Measurements from ENCODE around the gene TSPAN9.
"Not testable (repeated sequence)": the region's sequence is repeated elsewhere in the genome, so short reads cannot be mapped to it uniquely, and the experiment has no call there.

TSPAN9 gene

GRCh38 chr12:3061501-3062215 is 15.5 kb upstream of the TSPAN9 start:
- Histone ChIP-seq H3K9me3 (ENCODE audit: severe bottlenecking) (peaks cover 4% of the 10 kb centered on the region), H3K36me3 (ENCODE audit: low read depth) (no peaks in the 10 kb centered on the region), H3K27ac (ENCODE audit: poor library complexity, severe bottlenecking) (no peak overlapping the region), H3K4me3 (ENCODE audit: severe bottlenecking) (no peak overlapping the region), H3K4me1 (ENCODE audit: insufficient read depth, poor library complexity, severe bottlenecking) (peaks cover 4% of the 10 kb centered on the region), H3K27me3 (ENCODE audit: insufficient read depth, poor library complexity, severe bottlenecking) (peaks cover 4% of the 10 kb centered on the region)
- DNase-seq (ENCODE audit: low spot score) = no peak
- ATAC-seq (ENCODE audit: low read depth) = peak; percentile 27
- TF ChIP-seq CTCF (IDR thresholded peaks at IDR 0.05; ENCODE audit: poor library complexity, severe bottlenecking) = no peak

GRCh38 chr12:3065300-3065699 is 11.9 kb upstream of the TSPAN9 start:
- H3K36me3 ChIP-seq (ENCODE audit: low read depth) = no peaks in the 10 kb centered on the region
- no peak overlapping the region for H3K4me3 ChIP-seq (ENCODE audit: severe bottlenecking)
- peaks cover 4% of the 10 kb centered on the region for H3K4me1 ChIP-seq (ENCODE audit: insufficient read depth, poor library complexity, severe bottlenecking)
- peaks cover 4% of the 10 kb centered on the region for H3K9me3 ChIP-seq (ENCODE audit: severe bottlenecking)
- DNase-seq (ENCODE audit: low spot score) (no peak), ATAC-seq (ENCODE audit: low read depth) (no peak)
- no peaks in the 10 kb centered on the region for H3K27me3 ChIP-seq (ENCODE audit: insufficient read depth, poor library complexity, severe bottlenecking)
- no peak overlapping the region for H3K27ac ChIP-seq (ENCODE audit: poor library complexity, severe bottlenecking)
- no peak for TF ChIP-seq CTCF (IDR thresholded peaks at IDR 0.05; ENCODE audit: poor library complexity, severe bottlenecking)

GRCh38 chr12:3065846-3066245 is 11.3 kb upstream of the TSPAN9 start:
- not testable (repeated sequence) for H3K36me3 ChIP-seq (ENCODE audit: low read depth); H3K4me3 ChIP-seq (ENCODE audit: severe bottlenecking); H3K27ac ChIP-seq (ENCODE audit: poor library complexity, severe bottlenecking); H3K9me3 ChIP-seq (ENCODE audit: severe bottlenecking); H3K4me1 ChIP-seq (ENCODE audit: insufficient read depth, poor library complexity, severe bottlenecking); ATAC-seq (ENCODE audit: low read depth); H3K27me3 ChIP-seq (ENCODE audit: insufficient read depth, poor library complexity, severe bottlenecking); DNase-seq (ENCODE audit: low spot score)

GRCh38 chr12:3069714-3070113 is 7.5 kb upstream of the TSPAN9 start:
- Histone ChIP-seq H3K4me1 (ENCODE audit: insufficient read depth, poor library complexity, severe bottlenecking) (peaks cover 4% of the 10 kb centered on the region), H3K27me3 (ENCODE audit: insufficient read depth, poor library complexity, severe bottlenecking) (no peaks in the 10 kb centered on the region), H3K4me3 (ENCODE audit: severe bottlenecking) (no peak overlapping the region), H3K27ac (ENCODE audit: poor library complexity, severe bottlenecking) (no peak overlapping the region), H3K9me3 (ENCODE audit: severe bottlenecking) (no peaks in the 10 kb centered on the region), H3K36me3 (ENCODE audit: low read depth) (no peaks in the 10 kb centered on the region)
- DNase-seq (ENCODE audit: low spot score) (no peak), ATAC-seq (ENCODE audit: low read depth) (no peak)
- no peak for TF ChIP-seq CTCF (IDR thresholded peaks at IDR 0.05; ENCODE audit: poor library complexity, severe bottlenecking)

- DNase-seq (ENCODE audit: low spot score) (no peak), ATAC-seq (ENCODE audit: low read depth) (no peak)
- no peaks in the 10 kb centered on the region for H3K4me1 ChIP-seq (ENCODE audit: insufficient read depth, poor library complexity, severe bottlenecking)
- no peaks in the 10 kb centered on the region for H3K27me3 ChIP-seq (ENCODE audit: insufficient read depth, poor library complexity, severe bottlenecking)
- H3K4me3 ChIP-seq (ENCODE audit: severe bottlenecking) = no peak overlapping the region
- no peak overlapping the region for H3K27ac ChIP-seq (ENCODE audit: poor library complexity, severe bottlenecking)
- no peaks in the 10 kb centered on the region for H3K9me3 ChIP-seq (ENCODE audit: severe bottlenecking)
- H3K36me3 ChIP-seq (ENCODE audit: low read depth) = no peaks in the 10 kb centered on the region
- no peak for TF ChIP-seq CTCF (IDR thresholded peaks at IDR 0.05; ENCODE audit: poor library complexity, severe bottlenecking)
Observed at GRCh38 chr12:3071107-3071506, 6.1 kb upstream of the TSPAN9 start.
